Activated CD8-positive, alpha-beta T cell treated with anti-CD3 and anti-CD28 coated beads for 36 hours (primary cell): Measurements from ENCODE around the gene PTPRK. TPM values are rescaled to one million over a fixed set of nuclear protein-coding genes. Genes with fewer than 3 reads are reported as not detected.

ENCODE experiments used
- ATAC-seq: fragments of 200-7000 bp; cut with Tn5 transposase; one replicate; pipeline ENCODE4 v1.10.0; 2021; ENCODE audit warnings: mild to moderate bottlenecking, moderate library complexity
- CTCF ChIA-PET: fragments of 350-600 bp; sonication (Branson Sonifier 250); formaldehyde crosslinking; loops from one replicate; lab custom pipeline; 2021; ENCODE audit warnings: antibody characterized with exemption; lab: Charles Lee
- POLR2A ChIA-PET: fragments of 350-600 bp; sonication (Branson Sonifier 250); formaldehyde crosslinking; loops from one replicate; lab custom pipeline; 2021; ENCODE audit warnings: antibody characterized with exemption; lab: Charles Lee
- DNase-seq: peaks from one replicate; pipeline ENCODE4 v3.0.0-alpha.2; 2020
- H3K27ac Mint-ChIP-seq: one replicate; pipeline ENCODE4 v1.8.0; 2021; ENCODE audit warnings: mild to moderate bottlenecking, mixed read lengths
- H3K27me3 Mint-ChIP-seq: one replicate; pipeline ENCODE4 v1.8.0; 2021; ENCODE audit warnings: mixed read lengths
- H3K36me3 Mint-ChIP-seq: one replicate; pipeline ENCODE4 v1.8.0; 2021; ENCODE audit warnings: low read depth, mixed read lengths
- H3K4me1 Mint-ChIP-seq: one replicate; pipeline ENCODE4 v1.8.0; 2021; ENCODE audit warnings: low read depth, mixed read lengths
- H3K4me3 Mint-ChIP-seq: one replicate; pipeline ENCODE4 v1.8.0; 2021; ENCODE audit warnings: mild to moderate bottlenecking, moderate library complexity, mixed read lengths
- H3K9me3 Mint-ChIP-seq: one replicate; pipeline ENCODE4 v1.8.0; 2021; ENCODE audit warnings: mixed read lengths
- CTCF ChIP-seq: fragments of 200-600 bp; IDR thresholded peaks from one replicate; pipeline ENCODE4 v1.8.0; 2022; ENCODE audit warnings: antibody characterized with exemption, mild to moderate bottlenecking
- intact Hi-C: fragments of 100-400 bp; cut with micrococcal nuclease; formaldehyde crosslinking; loops from one replicate; pipeline ENCODE4 v1.10.0; 2022
- total RNA-seq, 2 experiments: library from RNA; stranded (reverse); gene quantifications; one replicate each; pipeline ENCODE4 v1.2.3, GENCODE V29; 2021

PTPRK gene
- total RNA-seq, 2 experiments from 2014 or later: 7.7 to 8.9 TPM

- intact Hi-C loops: loop anchor here (5.0 kb wide), 1 partner anchor 50 kb away; no protein-coding TSS in a partner anchor
These were observed 93.3 kb downstream of the PTPRK start for GRCh38 chr6:128427139-128427538.

GRCh38 chr6:128425856-128426255 is 94.5 kb downstream of the PTPRK start:
- Mint-ChIP-seq H3K4me3 (no peak overlapping the region), H3K9me3 (no peaks in the 10 kb centered on the region), H3K4me1 (no peaks in the 10 kb centered on the region), H3K36me3 (no peaks in the 10 kb centered on the region), H3K27ac (no peak overlapping the region), H3K27me3 (no peaks in the 10 kb centered on the region)
- no peak for TF ChIP-seq CTCF
- ATAC-seq: no peak
- intact Hi-C loops: loop anchor here (5.0 kb wide), 1 partner anchor 49 kb away; no protein-coding TSS in a partner anchor
- POLR2A ChIA-PET: no interaction called here
- CTCF ChIA-PET: interaction anchor here (0.8 kb wide), 1 partner anchor 21 kb away, joined by 3 read pairs; no protein-coding TSS in a partner anchor
- DNase-seq: no peak

More at GRCh38 chr6:128427139-128427538, 93.3 kb downstream of the PTPRK start:
- POLR2A ChIA-PET: no interaction called here
- H3K27me3 Mint-ChIP-seq: no peaks in the 10 kb centered on the region
- TF ChIP-seq CTCF: no peak
- H3K27ac Mint-ChIP-seq: no peak overlapping the region
- ATAC-seq (no peak), DNase-seq (no peak)
- no peak overlapping the region for H3K4me3 Mint-ChIP-seq
- no peaks in the 10 kb centered on the region for H3K9me3 Mint-ChIP-seq
- no peaks in the 10 kb centered on the region for H3K36me3 Mint-ChIP-seq
- H3K4me1 Mint-ChIP-seq: no peaks in the 10 kb centered on the region
- CTCF ChIA-PET: no interaction called here

GRCh38 chr6:128422871-128423270 is 97.5 kb downstream of the PTPRK start:
- CTCF ChIA-PET: no interaction called here
- intact Hi-C loops: no loop called here
- Mint-ChIP-seq H3K36me3 (peaks cover 1% of the 10 kb centered on the region), H3K4me1 (no peaks in the 10 kb centered on the region), H3K4me3 (no peak overlapping the region), H3K27ac (no peak overlapping the region), H3K9me3 (peaks cover 7% of the 10 kb centered on the region), H3K27me3 (no peaks in the 10 kb centered on the region)
- ATAC-seq (no peak), DNase-seq (no peak)
- POLR2A ChIA-PET: no interaction called here
- no peak for TF ChIP-seq CTCF

GRCh38 chr6:128422200-128422599 is 98.2 kb downstream of the PTPRK start:
- no peaks in the 10 kb centered on the region for H3K4me1 Mint-ChIP-seq
- ATAC-seq (no peak), DNase-seq (no peak)
- ChIA-PET CTCF (no interaction called here), POLR2A (no interaction called here)
- no peak for TF ChIP-seq CTCF
- H3K27me3 Mint-ChIP-seq: no peaks in the 10 kb centered on the region
- intact Hi-C loops: no loop called here
- H3K36me3 Mint-ChIP-seq: peaks cover 1% of the 10 kb centered on the region
- no peak overlapping the region for H3K27ac Mint-ChIP-seq
- no peak overlapping the region for H3K4me3 Mint-ChIP-seq
- H3K9me3 Mint-ChIP-seq: peaks cover 9% of the 10 kb centered on the region

- no peak for ATAC-seq
- TF ChIP-seq CTCF: no peak
- CTCF ChIA-PET: no interaction called here
- intact Hi-C loops: no loop called here
- Mint-ChIP-seq H3K4me3 (no peak overlapping the region), H3K36me3 (peaks cover 1% of the 10 kb centered on the region), H3K27me3 (no peaks in the 10 kb centered on the region), H3K27ac (no peak overlapping the region), H3K9me3 (peaks cover 9% of the 10 kb centered on the region), H3K4me1 (no peaks in the 10 kb centered on the region)
- DNase-seq: no peak
- POLR2A ChIA-PET: no interaction called here
These were observed 98.6 kb downstream of the PTPRK start for GRCh38 chr6:128421788-128422187.
